Right lobe of liver (tissue), 6 donors: ENCODE data around the gene EPGN. TPM values are rescaled to one million over a fixed set of nuclear protein-coding genes. Genes with fewer than 3 reads are reported as not detected.

Source experiments
- ATAC-seq, 4 donors: fragments of 200-7000 bp; cut with Tn5 transposase; one replicate each; pipeline ENCODE4 v1.9.1; 2020; ENCODE audit warnings: mild to moderate bottlenecking in 4 of 4, moderate library complexity in 4 of 4
- DNase-seq, 3 donors: peaks; one replicate each; pipeline ENCODE4 v3.0.0-alpha.2; 2020
- H3K27ac ChIP-seq, 3 donors: fragments of 200-600 bp; one replicate each; pipeline ENCODE4 v1.8.0; 2022
- H3K27me3 ChIP-seq, 2 donors: fragments of 200-600 bp; one replicate each; pipeline ENCODE4 v1.8.0; 2022
- H3K36me3 ChIP-seq, 4 donors: fragments of 200-600 bp; sonication (generic) in 1 of 4; one replicate each; pipeline versions ENCODE4 v1.5.1 to v1.8.0; 2017 to 2022; ENCODE audit warnings: control low read depth in 1 of 4
- H3K4me1 ChIP-seq, 4 donors: fragments of 200-600 bp; sonication (generic) in 1 of 4; one replicate each; pipeline versions ENCODE4 v1.5.1 to v1.8.0; 2017 to 2022; ENCODE audit warnings: control low read depth in 1 of 4
- H3K4me3 ChIP-seq, 3 donors: fragments of 200-600 bp; one replicate each; pipeline ENCODE4 v1.8.0; 2022
- H3K9me3 ChIP-seq, 4 donors: fragments of 200-600 bp; sonication (generic) in 1 of 4; one replicate each; pipeline versions ENCODE4 v1.5.1 to v1.8.0; 2017 to 2022; ENCODE audit warnings: control low read depth in 1 of 4
- CTCF ChIP-seq, 4 donors: fragments of 200-600 bp in 3 of 4; fragments of 450-650 bp in 1 of 4; IDR thresholded peaks; one replicate each; pipeline versions ENCODE4 v1.5.1 to v1.8.0; 2016 to 2022; ENCODE audit warnings: antibody characterized with exemption in 4 of 4, mild to moderate bottlenecking in 2 of 4
- POLR2A ChIP-seq: fragments of 450-650 bp; IDR thresholded peaks from one replicate; pipeline ENCODE4 v1.6.1; 2017; ENCODE audit warnings: antibody characterized with exemption, mild to moderate bottlenecking
- WGBS: methylation state at CpG from one replicate; pipeline ENCODE4 v1.1.6; 2018; ENCODE audit warnings: low coverage, low lambda C conversion rate; ENCODE audit not compliant: insufficient coverage; ENCODE audit errors: missing lambda C conversion rate; 5-methylcytosine and 5-hydroxymethylcytosine counted together
- intact Hi-C, 2 donors: fragments of 100-400 bp; cut with DNase I; formaldehyde crosslinking; loops; one replicate each; pipeline versions ENCODE4 v1.11.2 to v1.14.1; 2022
- total RNA-seq, 6 experiments: library from RNA; depleted of rRNA in 2 of 6; stranded (reverse); fragments of >200 nt in 2 of 6; fragmentation: NEBNext Ultra II Directional in 3 of 6; extraction: Animal tissue kit (Norgen Biotek cat#: 25700) in 3 of 6; gene quantifications; one replicate each; pipeline versions ENCODE4 v1.1.0 to v1.2.4, GENCODE V29; 2016 to 2023
- donor health status: DM: no; HTN: yes; CAD: no.
- donor health status: DM: no; HTN: no; CAD: no.
- donor health status: DM: no; HTN: no; CAD: no.
- donor health status: DM: no; HTN: yes; CAD: no.
- donor health status: DM: no; HTN: yes; CAD: no.

EPGN gene
- total RNA-seq, 6 experiments from 2014 or later: not detected

- H3K36me3 ChIP-seq: no peaks in the 10 kb centered on the region
- WGBS: 29% methylated on average over 4 of the region's 4 CpGs
- intact Hi-C loops: loop anchor here in 1 of 2 donors (10.0 kb wide), 1 partner anchor 127 kb away; no protein-coding TSS in a partner anchor
- TF ChIP-seq CTCF (IDR thresholded peaks at IDR 0.05) (peak; percentile 52 to 68 (median 65)), POLR2A (no peak)
- H3K27ac ChIP-seq: no peak overlapping the region
- H3K4me3 ChIP-seq: no peak overlapping the region
- peaks cover 0 to 5% (median 0%) of the 10 kb centered on the region in 4 donors for H3K4me1 ChIP-seq
- DNase-seq: no peak
- no peaks in the 10 kb centered on the region for H3K27me3 ChIP-seq
- ATAC-seq: peak; percentile 67 to 84 (median 72)
- no peaks in the 10 kb centered on the region for H3K9me3 ChIP-seq
These were observed 3.5 kb downstream of the EPGN start for GRCh38 chr4:74311696-74312313.

GRCh38 chr4:74314329-74314728 lies 6.1 kb downstream of the EPGN start:
- Histone ChIP-seq H3K36me3 (no peaks in the 10 kb centered on the region), H3K9me3 (no peaks in the 10 kb centered on the region), H3K4me3 (no peak overlapping the region), H3K27me3 (no peaks in the 10 kb centered on the region), H3K4me1 (peaks cover 0 to 5% (median 0%) of the 10 kb centered on the region in 4 donors), H3K27ac (no peak overlapping the region)
- no peak for ATAC-seq
- no peak for DNase-seq
- intact Hi-C loops: loop anchor here in 1 of 2 donors (10.0 kb wide), 1 partner anchor 130 kb away; no protein-coding TSS in a partner anchor
- 94% methylated on average over 2 of the region's 2 CpGs for WGBS
- no peak for TF ChIP-seq CTCF (IDR thresholded peaks at IDR 0.05)
- no peak for TF ChIP-seq POLR2A

- intact Hi-C loops: loop anchor here in 1 of 2 donors (10.0 kb wide), 1 partner anchor 130 kb away; no protein-coding TSS in a partner anchor
- 57% methylated on average over 2 of the region's 2 CpGs for WGBS
- Histone ChIP-seq H3K9me3 (no peaks in the 10 kb centered on the region), H3K27ac (no peak overlapping the region), H3K36me3 (no peaks in the 10 kb centered on the region), H3K4me3 (no peak overlapping the region), H3K4me1 (peaks cover 0 to 5% (median 0%) of the 10 kb centered on the region in 4 donors), H3K27me3 (no peaks in the 10 kb centered on the region)
- no peak for TF ChIP-seq POLR2A
- TF ChIP-seq CTCF (IDR thresholded peaks at IDR 0.05): no peak
- DNase-seq: no peak
- no peak for ATAC-seq
These were observed 6.7 kb downstream of the EPGN start for GRCh38 chr4:74314944-74315343.

- no peaks in the 10 kb centered on the region for H3K9me3 ChIP-seq
- no peak overlapping the region for H3K27ac ChIP-seq
- H3K36me3 ChIP-seq: no peaks in the 10 kb centered on the region
- DNase-seq (no peak), ATAC-seq (no peak)
- no peak overlapping the region for H3K4me3 ChIP-seq
- H3K27me3 ChIP-seq: no peaks in the 10 kb centered on the region
- TF ChIP-seq POLR2A (no peak), CTCF (IDR thresholded peaks at IDR 0.05) (no peak)
- intact Hi-C loops: loop anchor here in 1 of 2 donors (10.0 kb wide), 1 partner anchor 131 kb away; no protein-coding TSS in a partner anchor
- H3K4me1 ChIP-seq: peaks cover 0 to 5% (median 0%) of the 10 kb centered on the region in 4 donors
- WGBS: 59% methylated on average over 5 of the region's 5 CpGs
These were observed 7.1 kb downstream of the EPGN start for GRCh38 chr4:74315376-74315775.
